CD8-positive, alpha-beta memory T cell (primary cell): ENCODE measurements around the gene AMOT. TPM values are rescaled to one million over a fixed set of nuclear protein-coding genes. Genes with fewer than 3 reads are reported as not detected.

Experiments used
- CTCF ChIA-PET: fragments of 350-600 bp; sonication (Branson Sonifier 250); formaldehyde crosslinking; loops from one replicate; lab custom pipeline; 2021; ENCODE audit warnings: antibody characterized with exemption; lab: Charles Lee
- POLR2A ChIA-PET: fragments of 350-600 bp; sonication (Branson Sonifier 250); formaldehyde crosslinking; loops from one replicate; lab custom pipeline; 2021; ENCODE audit warnings: antibody characterized with exemption; lab: Charles Lee
- DNase-seq, 5 donors: peaks; one replicate each; pipeline versions ENCODE4 v3.0.0 to v3.0.0-alpha.2; 2020 to 2022; ENCODE audit warnings: mixed read lengths in 1 of 5
- H3K27ac ChIP-seq: one replicate; pipeline ENCODE4 v1.7.0; 2013; ENCODE audit warnings: low read depth, mild to moderate bottlenecking, low read length, moderate library complexity
- H3K27me3 ChIP-seq: 2 replicates; pipeline ENCODE4 v1.7.0; 2013; ENCODE audit warnings: low read length, mild to moderate bottlenecking; ENCODE audit not compliant: insufficient read depth, poor library complexity, severe bottlenecking
- H3K36me3 ChIP-seq: 2 replicates; pipeline ENCODE4 v1.7.0; 2013; ENCODE audit warnings: mild to moderate bottlenecking, low read length, moderate library complexity; ENCODE audit not compliant: insufficient read depth
- H3K4me1 ChIP-seq: 2 replicates; pipeline ENCODE4 v1.7.0; 2013; ENCODE audit warnings: mild to moderate bottlenecking, low read length, moderate library complexity; ENCODE audit not compliant: insufficient read depth
- H3K4me3 ChIP-seq: 2 replicates; pipeline ENCODE4 v1.7.0; 2013; ENCODE audit warnings: mild to moderate bottlenecking, low read length
- H3K9me3 ChIP-seq: 2 replicates; pipeline ENCODE4 v1.7.0; 2013; ENCODE audit warnings: mild to moderate bottlenecking, low read length
- H3K27ac Mint-ChIP-seq, 8 donors: one replicate each; pipeline ENCODE4 v1.8.0; 2020 to 2021; ENCODE audit warnings: mixed read lengths in 8 of 8, mild to moderate bottlenecking in 6 of 8, inconsistent platforms in 3 of 8, moderate library complexity in 3 of 8
- H3K27me3 Mint-ChIP-seq, 2 donors: one replicate each; pipeline ENCODE4 v1.8.0; 2020 to 2021; ENCODE audit warnings: mixed read lengths in 2 of 2, mild to moderate bottlenecking in 1 of 2, moderate library complexity in 1 of 2
- H3K36me3 Mint-ChIP-seq, 3 donors: one replicate each; pipeline ENCODE4 v1.8.0; 2020 to 2021; ENCODE audit warnings: mixed read lengths in 3 of 3, inconsistent platforms in 1 of 3, mild to moderate bottlenecking in 1 of 3
- H3K4me1 Mint-ChIP-seq, 3 donors: one replicate each; pipeline ENCODE4 v1.8.0; 2020 to 2021; ENCODE audit warnings: mixed read lengths in 3 of 3, inconsistent platforms in 1 of 3, mild to moderate bottlenecking in 1 of 3
- H3K4me3 Mint-ChIP-seq, 7 donors: one replicate each; pipeline ENCODE4 v1.8.0; 2020 to 2021; ENCODE audit warnings: mixed read lengths in 7 of 7, mild to moderate bottlenecking in 6 of 7, moderate library complexity in 4 of 7, inconsistent platforms in 2 of 7
- H3K9me3 Mint-ChIP-seq, 5 donors: one replicate each; pipeline ENCODE4 v1.8.0; 2020 to 2022; ENCODE audit warnings: mixed read lengths in 5 of 5, mild to moderate bottlenecking in 3 of 5, moderate library complexity in 2 of 5, inconsistent platforms in 1 of 5
- polyA plus RNA-seq: library from polyadenylated mRNA; unstranded; fragments of 300-500 nt; fragmentation: Illumina TruSeq; gene quantifications from one replicate; pipeline ENCODE4 v1.2.3, GENCODE V29; 2021
- total RNA-seq, 2 experiments: library from RNA; stranded (reverse); gene quantifications; one replicate each; pipeline ENCODE4 v1.2.3, GENCODE V29; 2021

Gene AMOT
- total and polyA plus RNA-seq, 3 experiments from 2014 or later: 1.4 to 3.2 (median 1.5) TPM

- peaks cover 0 to 15% of the 10 kb centered on the region in 2 donors for H3K27me3 Mint-ChIP-seq
These were observed 10.6 kb upstream of the AMOT start for GRCh38 chrX:112851161-112851779.

DNA sequence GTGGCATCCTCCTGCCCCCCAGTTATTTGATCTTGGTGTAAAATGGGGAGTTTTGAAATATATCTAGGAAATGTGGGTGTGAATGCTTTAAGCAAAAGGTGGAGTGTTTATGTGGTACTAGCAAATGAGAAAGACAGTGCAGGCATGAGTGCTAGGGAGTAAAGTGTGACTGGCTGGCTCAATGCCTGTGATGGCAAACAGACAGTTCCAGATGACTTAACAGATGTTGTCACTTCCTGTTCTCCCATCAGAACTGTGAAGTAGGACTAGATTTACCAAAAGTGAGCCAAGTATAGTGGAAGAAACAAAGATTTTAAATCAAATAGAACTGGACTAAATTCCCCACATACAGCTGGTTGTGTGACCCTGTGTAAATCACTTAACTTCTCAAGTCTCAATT lies 8.4 kb upstream of the AMOT start:
- CTCF ChIA-PET: no interaction called here
- POLR2A ChIA-PET: no interaction called here

More at GRCh38 chrX:112851161-112851779, 10.6 kb upstream of the AMOT start:
- Histone ChIP-seq H3K4me3 (no peak overlapping the region), H3K27me3 (no peaks in the 10 kb centered on the region), H3K36me3 (no peaks in the 10 kb centered on the region), H3K9me3 (no peaks in the 10 kb centered on the region), H3K27ac (no peak overlapping the region), H3K4me1 (no peaks in the 10 kb centered on the region)
- peaks cover 0 to 1% (median 0%) of the 10 kb centered on the region in 3 donors for H3K36me3 Mint-ChIP-seq
- H3K27ac Mint-ChIP-seq: peak overlapping the region in 2 of 8 donors; percentile 22 to 34
- CTCF ChIA-PET: no interaction called here
- H3K4me1 Mint-ChIP-seq: peaks cover 13 to 16% (median 14%) of the 10 kb centered on the region in 3 donors
- no peak for DNase-seq
- no peaks in the 10 kb centered on the region for H3K9me3 Mint-ChIP-seq
- POLR2A ChIA-PET: no interaction called here
- peak overlapping the region in 2 of 7 donors; percentile 11 to 65 for H3K4me3 Mint-ChIP-seq

DNA sequence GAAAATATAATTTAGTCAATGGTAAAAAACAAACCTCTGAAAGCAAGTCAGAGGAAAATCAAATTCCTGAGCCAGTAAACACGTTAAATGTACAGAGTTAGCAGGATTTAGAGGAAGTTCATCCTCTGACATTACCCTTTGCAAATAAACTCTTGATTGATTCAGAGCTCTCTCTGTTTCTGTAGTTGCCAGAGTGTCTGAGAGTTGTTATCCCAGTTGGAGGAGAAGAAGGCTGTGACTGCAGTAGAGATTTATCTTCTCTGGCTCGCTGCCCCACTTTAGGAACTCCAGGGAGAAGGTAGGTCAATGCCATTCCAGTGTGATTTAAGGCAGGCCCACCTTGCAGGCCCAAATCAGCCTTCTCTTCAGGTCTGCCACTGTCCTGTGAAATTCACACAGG lies 6.2 kb upstream of the AMOT start:
- Histone ChIP-seq H3K4me3 (no peak overlapping the region), H3K27ac (no peak overlapping the region), H3K4me1 (peaks cover 3% of the 10 kb centered on the region), H3K9me3 (no peaks in the 10 kb centered on the region), H3K27me3 (no peaks in the 10 kb centered on the region), H3K36me3 (no peaks in the 10 kb centered on the region)
- ChIA-PET CTCF (no interaction called here), POLR2A (no interaction called here)
- Mint-ChIP-seq H3K36me3 (no peaks in the 10 kb centered on the region), H3K27ac (no peak overlapping the region), H3K4me1 (peaks cover 9 to 11% (median 10%) of the 10 kb centered on the region in 3 donors), H3K27me3 (peaks cover 0 to 5% of the 10 kb centered on the region in 2 donors), H3K4me3 (no peak overlapping the region), H3K9me3 (no peaks in the 10 kb centered on the region)
- DNase-seq: no peak

More for the DNA sequence above, 8.4 kb upstream of the AMOT start:
- H3K27me3 Mint-ChIP-seq: peaks cover 0 to 12% of the 10 kb centered on the region in 2 donors
- Histone ChIP-seq H3K27me3 (no peaks in the 10 kb centered on the region), H3K36me3 (no peaks in the 10 kb centered on the region), H3K4me3 (no peak overlapping the region), H3K4me1 (no peaks in the 10 kb centered on the region), H3K9me3 (no peaks in the 10 kb centered on the region), H3K27ac (no peak overlapping the region)
- no peaks in the 10 kb centered on the region for H3K9me3 Mint-ChIP-seq
- H3K4me1 Mint-ChIP-seq: peaks cover 13 to 16% (median 14%) of the 10 kb centered on the region in 3 donors
- no peak overlapping the region for H3K27ac Mint-ChIP-seq
- no peak for DNase-seq
- H3K36me3 Mint-ChIP-seq: no peaks in the 10 kb centered on the region
- H3K4me3 Mint-ChIP-seq: no peak overlapping the region

DNA sequence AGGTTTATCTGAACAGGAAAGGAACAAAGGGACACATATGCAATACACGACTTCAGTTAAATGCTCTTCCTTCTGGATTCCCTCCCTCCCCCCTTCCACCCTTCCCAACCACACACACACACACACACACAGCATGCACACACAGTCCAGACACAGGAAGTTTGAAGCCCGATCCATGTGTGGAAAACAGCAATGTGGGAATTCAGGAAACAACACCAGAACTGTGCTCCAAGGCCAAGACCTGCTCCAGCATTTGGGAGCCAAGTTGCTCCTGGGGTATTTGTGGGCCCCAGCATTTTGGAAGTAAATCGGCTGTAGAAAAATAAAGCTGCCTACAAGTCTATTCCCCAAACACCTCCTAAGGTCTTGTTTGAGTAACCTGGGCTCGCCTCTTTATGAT lies 5.6 kb upstream of the AMOT start:
- no peaks in the 10 kb centered on the region for H3K36me3 ChIP-seq
- H3K27ac ChIP-seq: no peak overlapping the region
- Mint-ChIP-seq H3K4me1 (peaks cover 4 to 9% (median 5%) of the 10 kb centered on the region in 3 donors), H3K9me3 (no peaks in the 10 kb centered on the region), H3K27ac (no peak overlapping the region), H3K36me3 (peaks cover 0 to under 1% (median 0%) of the 10 kb centered on the region in 3 donors), H3K27me3 (peaks cover 0 to 3% of the 10 kb centered on the region in 2 donors), H3K4me3 (no peak overlapping the region)
- H3K27me3 ChIP-seq: no peaks in the 10 kb centered on the region
- ChIA-PET CTCF (no interaction called here), POLR2A (interaction anchor here (0.7 kb wide), 1 partner anchor 169 kb away, joined by 3 read pairs; no protein-coding TSS in a partner anchor)
- DNase-seq: no peak
- H3K9me3 ChIP-seq: no peaks in the 10 kb centered on the region
- H3K4me1 ChIP-seq: peaks cover 4% of the 10 kb centered on the region
- no peak overlapping the region for H3K4me3 ChIP-seq

DNA sequence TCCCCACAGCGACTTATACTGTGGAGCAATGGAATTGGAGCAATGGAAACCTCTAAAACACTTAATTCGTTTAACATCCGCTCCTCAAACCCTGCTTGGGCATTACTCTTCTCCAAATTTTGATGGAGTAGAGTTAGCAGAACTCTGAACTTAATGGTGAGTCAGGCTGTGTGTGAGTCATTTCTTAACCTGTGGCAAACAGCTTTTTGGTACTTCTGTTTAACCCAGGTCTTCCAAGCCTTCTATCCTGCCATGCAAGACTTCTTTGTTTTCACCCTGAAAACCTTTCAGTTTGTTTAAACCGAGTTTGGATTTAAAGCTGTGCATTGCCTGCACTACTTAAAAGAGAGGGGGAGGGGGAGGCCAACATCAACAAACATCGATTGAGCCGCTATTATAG lies 3.6 kb upstream of the AMOT start:
- Mint-ChIP-seq H3K27me3 (peaks cover 0 to 2% of the 10 kb centered on the region in 2 donors), H3K36me3 (peaks cover 0 to 9% (median 0%) of the 10 kb centered on the region in 3 donors), H3K27ac (no peak overlapping the region), H3K9me3 (no peaks in the 10 kb centered on the region), H3K4me3 (no peak overlapping the region), H3K4me1 (peaks cover 9 to 14% (median 9%) of the 10 kb centered on the region in 3 donors)
- Histone ChIP-seq H3K36me3 (no peaks in the 10 kb centered on the region), H3K4me1 (peaks cover 4% of the 10 kb centered on the region), H3K4me3 (no peak overlapping the region), H3K27ac (no peak overlapping the region), H3K9me3 (no peaks in the 10 kb centered on the region), H3K27me3 (no peaks in the 10 kb centered on the region)
- ChIA-PET CTCF (no interaction called here), POLR2A (no interaction called here)
- no peak for DNase-seq

- no peaks in the 10 kb centered on the region for H3K9me3 ChIP-seq
- H3K27ac ChIP-seq: no peak overlapping the region
- H3K27me3 Mint-ChIP-seq: peaks cover 0 to 8% of the 10 kb centered on the region in 2 donors
- H3K4me3 ChIP-seq: peak overlapping the region; percentile 71
- H3K27ac Mint-ChIP-seq: peak overlapping the region in 3 of 8 donors; percentile 25 to 91 (median 58)
- peaks cover 0 to 9% (median 0%) of the 10 kb centered on the region in 3 donors for H3K36me3 Mint-ChIP-seq
- ChIA-PET CTCF (interaction anchor here (1.3 to 1.8 kb wide), 2 partner anchors 14 to 1161 kb away, joined by 4 to 5 read pairs; partner anchors contain the start of gene ALG13), POLR2A (interaction anchor here (2.2 kb wide), 1 partner anchor 162 kb away, joined by 8 read pairs; the partner anchor contains the start of gene LHFPL1)
- peaks cover 9 to 18% (median 9%) of the 10 kb centered on the region in 3 donors for H3K4me1 Mint-ChIP-seq
- no peak for DNase-seq
- no peaks in the 10 kb centered on the region for H3K36me3 ChIP-seq
- no peaks in the 10 kb centered on the region for H3K9me3 Mint-ChIP-seq
- H3K4me1 ChIP-seq: peaks cover 4% of the 10 kb centered on the region
- H3K27me3 ChIP-seq: no peaks in the 10 kb centered on the region
- peak overlapping the region; percentile 69 to 98 (median 94) for H3K4me3 Mint-ChIP-seq
These were observed 1.2 kb upstream of the AMOT start for GRCh38 chrX:112841820-112842157.

DNA sequence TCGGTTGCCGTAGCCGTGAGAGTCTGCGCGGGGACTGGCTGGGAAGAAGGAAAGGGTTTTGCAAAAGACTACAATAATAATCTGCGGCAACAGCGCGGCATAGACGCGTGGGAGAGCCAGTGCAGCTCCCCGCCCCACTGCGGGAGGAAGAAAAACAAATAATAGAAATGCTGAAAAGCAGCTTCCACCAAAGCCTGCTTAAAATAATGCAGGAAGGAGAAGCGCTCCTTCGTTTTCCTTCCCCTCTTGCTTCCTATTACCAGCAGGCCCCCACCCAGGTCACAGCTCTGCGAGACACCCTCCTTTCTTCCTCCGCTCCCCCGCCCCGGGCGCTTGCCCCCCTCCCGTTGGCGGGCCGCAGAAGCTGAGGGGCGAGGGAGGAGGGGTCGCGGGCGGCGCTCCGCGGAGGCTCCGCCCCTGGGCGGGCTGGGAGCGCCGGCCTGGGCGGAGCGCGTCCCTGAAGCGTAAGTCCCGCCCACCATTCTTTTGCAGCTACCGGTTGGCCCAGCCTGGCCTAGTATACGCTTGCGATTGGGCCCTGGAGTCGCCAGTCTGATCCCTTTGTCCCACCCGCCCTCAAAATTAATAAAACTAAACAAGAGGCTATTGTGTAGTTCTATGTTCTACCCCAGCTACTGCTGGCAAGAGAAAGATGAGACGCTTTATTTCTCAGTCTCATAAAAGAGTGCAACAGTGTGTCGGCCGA lies 636 bp upstream of the AMOT start:
- no peaks in the 10 kb centered on the region for H3K36me3 ChIP-seq
- DNase-seq: peak; percentile 58 to 84 (median 77)
- no peaks in the 10 kb centered on the region for H3K9me3 Mint-ChIP-seq
- H3K27me3 ChIP-seq: no peaks in the 10 kb centered on the region
- H3K27ac ChIP-seq: peak overlapping the region; percentile 47
- H3K4me3 ChIP-seq: peak overlapping the region; percentile 71
- peaks cover 0 to 6% of the 10 kb centered on the region in 2 donors for H3K27me3 Mint-ChIP-seq
- peak overlapping the region; percentile 58 to 91 (median 86) for H3K27ac Mint-ChIP-seq
- H3K4me1 ChIP-seq: peaks cover 4% of the 10 kb centered on the region
- ChIA-PET CTCF (interaction anchor here (1.3 to 1.8 kb wide), 2 partner anchors 15 to 1160 kb away, joined by 4 to 5 read pairs; partner anchors contain the start of gene ALG13), POLR2A (interaction anchor here (2.2 kb wide), 1 partner anchor 161 kb away, joined by 8 read pairs; the partner anchor contains the start of gene LHFPL1)
- peaks cover 0 to 9% (median 0%) of the 10 kb centered on the region in 3 donors for H3K36me3 Mint-ChIP-seq
- peak overlapping the region; percentile 87 to 98 (median 94) for H3K4me3 Mint-ChIP-seq
- H3K4me1 Mint-ChIP-seq: peaks cover 9 to 18% (median 9%) of the 10 kb centered on the region in 3 donors
- no peaks in the 10 kb centered on the region for H3K9me3 ChIP-seq
